GM11168 (cell line): Measurements from ENCODE around the gene PTPRM.

ENCODE experiments used
- in situ Hi-C: fragments of 300-500 bp; cut with MboI; formaldehyde crosslinking; loops from one replicate; pipeline ENCODE4 v1.12.0; 2022; ENCODE audit warnings: low sequenced_read_pairs; ENCODE audit not compliant: unreplicated experiment

The PTPRM gene

GRCh38 chr18:7598167-7599047 lies 31.3 kb downstream of the PTPRM start:
- in situ Hi-C loops, result no loop called here

- in situ Hi-C loops, result no loop called here
Observed at GRCh38 chr18:7600036-7600435, 32.9 kb downstream of the PTPRM start.

GRCh38 chr18:7600528-7601245 lies 33.6 kb downstream of the PTPRM start:
- in situ Hi-C loops, result no loop called here

GRCh38 chr18:7601246-7601615 lies 34.1 kb downstream of the PTPRM start:
- in situ Hi-C loops, result no loop called here

- in situ Hi-C loops, result no loop called here
Observed at GRCh38 chr18:7601936-7602335, 34.8 kb downstream of the PTPRM start.

- in situ Hi-C loops, result no loop called here
Observed at GRCh38 chr18:7603259-7604000, 36.3 kb downstream of the PTPRM start.

- in situ Hi-C loops, result no loop called here
Observed at GRCh38 chr18:7604361-7604760, 37.2 kb downstream of the PTPRM start.

- in situ Hi-C loops, result no loop called here
Observed at GRCh38 chr18:7605705-7606104, 38.6 kb downstream of the PTPRM start.

GRCh38 chr18:7607540-7608173 lies 40.5 kb downstream of the PTPRM start:
- in situ Hi-C loops, result no loop called here

- in situ Hi-C loops, result no loop called here
Observed at GRCh38 chr18:7608174-7608550, 41.0 kb downstream of the PTPRM start.

GRCh38 chr18:7608781-7609201 lies 41.7 kb downstream of the PTPRM start:
- in situ Hi-C loops, result no loop called here

GRCh38 chr18:7609617-7610016 lies 42.5 kb downstream of the PTPRM start:
- in situ Hi-C loops, result no loop called here

GRCh38 chr18:7614042-7614441 lies 46.9 kb downstream of the PTPRM start:
- in situ Hi-C loops, result no loop called here

- in situ Hi-C loops, result no loop called here
Observed at GRCh38 chr18:7615840-7616239, 48.7 kb downstream of the PTPRM start.

- in situ Hi-C loops, result no loop called here
Observed at GRCh38 chr18:7616661-7617060, 49.5 kb downstream of the PTPRM start.

GRCh38 chr18:7617738-7618422 lies 50.8 kb downstream of the PTPRM start:
- in situ Hi-C loops, result no loop called here

- in situ Hi-C loops, result no loop called here
Observed at GRCh38 chr18:7618891-7619442, 51.9 kb downstream of the PTPRM start.

- in situ Hi-C loops, result no loop called here
Observed at GRCh38 chr18:7619676-7620075, 52.6 kb downstream of the PTPRM start.

- in situ Hi-C loops, result no loop called here
Observed at GRCh38 chr18:7622721-7623120, 55.6 kb downstream of the PTPRM start.

- in situ Hi-C loops, result no loop called here
Observed at GRCh38 chr18:7623681-7624080, 56.6 kb downstream of the PTPRM start.
